Breast epithelium (tissue), 3 donors: Measurements from ENCODE around the gene LRP2.

ENCODE experiments used
- CTCF ChIP-seq, 3 donors: fragments of 450-650 bp; IDR thresholded peaks; one replicate each; pipeline ENCODE4 v1.5.1; 2016 to 2017; ENCODE audit warnings: antibody characterized with exemption in 3 of 3, mild to moderate bottlenecking in 3 of 3, moderate library complexity in 3 of 3
- POLR2AphosphoS5 ChIP-seq, 3 donors: sonication (generic); formaldehyde crosslinking; IDR thresholded peaks; one replicate each; pipeline ENCODE4 v1.6.1; 2017; ENCODE audit warnings: antibody characterized with exemption in 3 of 3

- TF ChIP-seq CTCF (IDR thresholded peaks at IDR 0.05) (no peak), POLR2AphosphoS5 (IDR thresholded peaks at IDR 0.05) (no peak)
Observed at GRCh38 chr2:169258045-169258601, 104.2 kb downstream of the LRP2 start.
